Nephron progenitor cell (in vitro differentiated cells): ENCODE measurements around the gene OR10J4.

ENCODE experiments used
- DNase-seq: peaks from one replicate; pipeline ENCODE4 v3.0.0; 2021
- H3K27ac Mint-ChIP-seq: 2 replicates; pipeline ENCODE4 v1.8.0; 2021; ENCODE audit warnings: mild to moderate bottlenecking, moderate library complexity, mixed read lengths
- H3K27me3 Mint-ChIP-seq: 2 replicates; pipeline ENCODE4 v1.8.0; 2021; ENCODE audit warnings: mild to moderate bottlenecking, low read depth, mixed read lengths; ENCODE audit not compliant: poor library complexity
- H3K36me3 Mint-ChIP-seq: 2 replicates; pipeline ENCODE4 v1.8.0; 2021; ENCODE audit warnings: low read depth, mixed read lengths
- H3K4me1 Mint-ChIP-seq: 2 replicates; pipeline ENCODE4 v1.8.0; 2021; ENCODE audit warnings: mixed read lengths
- H3K4me3 Mint-ChIP-seq: 2 replicates; pipeline ENCODE4 v1.8.0; 2021; ENCODE audit warnings: mild to moderate bottlenecking, moderate library complexity, mixed read lengths
- H3K9me3 Mint-ChIP-seq: 2 replicates; pipeline ENCODE4 v1.8.0; 2021; ENCODE audit warnings: mild to moderate bottlenecking, moderate library complexity, mixed read lengths
- CTCF ChIP-seq: fragments of 200-600 bp; sonication (generic); IDR thresholded peaks from 2 replicates; pipeline ENCODE4 v1.5.0; 2021; ENCODE audit warnings: antibody characterized with exemption

Gene OR10J4

DNA sequence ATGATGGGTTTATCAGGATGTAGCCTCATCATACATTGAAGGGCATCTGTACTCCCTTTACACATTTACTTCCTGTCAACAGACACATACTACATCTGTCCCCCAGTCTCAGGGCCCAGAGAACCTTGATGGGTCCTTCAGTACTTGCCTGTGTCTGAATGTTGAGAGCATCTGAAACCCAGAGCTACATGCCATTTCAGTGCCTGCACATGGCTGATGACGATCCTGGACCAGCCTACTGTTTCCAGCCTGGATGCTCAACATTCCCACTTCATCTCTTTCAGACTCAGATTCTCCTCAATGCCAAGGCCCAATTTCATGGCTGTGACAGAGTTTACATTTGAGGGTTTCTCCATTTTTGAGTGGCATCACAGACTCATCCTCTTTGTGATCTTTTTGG is at the start of gene OR10J4:
Gene OR10J4, plus strand, starts transcription at position 301 of the 400 bp plus-strand sequence.
- peaks cover 9% of the 10 kb centered on the region for H3K27me3 Mint-ChIP-seq
- no peaks in the 10 kb centered on the region for H3K4me1 Mint-ChIP-seq
- DNase-seq, result no peak
- H3K9me3 Mint-ChIP-seq, result peaks cover 31% of the 10 kb centered on the region
- no peaks in the 10 kb centered on the region for H3K36me3 Mint-ChIP-seq
- TF ChIP-seq CTCF, result no peak
- no peak within 1 kb of the TSS for H3K27ac Mint-ChIP-seq
- no peak within 1 kb of the TSS for H3K4me3 Mint-ChIP-seq

- H3K27me3 Mint-ChIP-seq, result peaks cover 4% of the 10 kb centered on the region
- peaks cover 35% of the 10 kb centered on the region for H3K9me3 Mint-ChIP-seq
- H3K4me3 Mint-ChIP-seq, result no peak overlapping the region
- no peaks in the 10 kb centered on the region for H3K4me1 Mint-ChIP-seq
- no peak for TF ChIP-seq CTCF
- H3K27ac Mint-ChIP-seq, result no peak overlapping the region
- H3K36me3 Mint-ChIP-seq, result no peaks in the 10 kb centered on the region
- no peak for DNase-seq
Measured at GRCh38 chr1:159406821-159407220, 25.2 kb upstream of the OR10J4 start.

- H3K27me3 Mint-ChIP-seq, result no peaks in the 10 kb centered on the region
- H3K4me1 Mint-ChIP-seq, result no peaks in the 10 kb centered on the region
- no peak overlapping the region for H3K4me3 Mint-ChIP-seq
- no peak for DNase-seq
- H3K36me3 Mint-ChIP-seq, result no peaks in the 10 kb centered on the region
- no peak for TF ChIP-seq CTCF
- H3K27ac Mint-ChIP-seq, result no peak overlapping the region
- H3K9me3 Mint-ChIP-seq, result peaks cover 32% of the 10 kb centered on the region
Measured at GRCh38 chr1:159408862-159409400, 23.1 kb upstream of the OR10J4 start.

GRCh38 chr1:159421821-159422220 is 10.2 kb upstream of the OR10J4 start:
- no peaks in the 10 kb centered on the region for H3K4me1 Mint-ChIP-seq
- no peak for DNase-seq
- H3K27me3 Mint-ChIP-seq, result peaks cover 8% of the 10 kb centered on the region
- no peak overlapping the region for H3K4me3 Mint-ChIP-seq
- no peaks in the 10 kb centered on the region for H3K36me3 Mint-ChIP-seq
- no peak overlapping the region for H3K27ac Mint-ChIP-seq
- TF ChIP-seq CTCF, result no peak
- H3K9me3 Mint-ChIP-seq, result peaks cover 44% of the 10 kb centered on the region

- Mint-ChIP-seq H3K36me3 (no peaks in the 10 kb centered on the region), H3K9me3 (peaks cover 27% of the 10 kb centered on the region), H3K27me3 (peaks cover 11% of the 10 kb centered on the region), H3K27ac (no peak overlapping the region), H3K4me1 (no peaks in the 10 kb centered on the region), H3K4me3 (no peak overlapping the region)
- no peak for DNase-seq
- TF ChIP-seq CTCF, result no peak
Measured at GRCh38 chr1:159428536-159428935, 3.5 kb upstream of the OR10J4 start.

DNA sequence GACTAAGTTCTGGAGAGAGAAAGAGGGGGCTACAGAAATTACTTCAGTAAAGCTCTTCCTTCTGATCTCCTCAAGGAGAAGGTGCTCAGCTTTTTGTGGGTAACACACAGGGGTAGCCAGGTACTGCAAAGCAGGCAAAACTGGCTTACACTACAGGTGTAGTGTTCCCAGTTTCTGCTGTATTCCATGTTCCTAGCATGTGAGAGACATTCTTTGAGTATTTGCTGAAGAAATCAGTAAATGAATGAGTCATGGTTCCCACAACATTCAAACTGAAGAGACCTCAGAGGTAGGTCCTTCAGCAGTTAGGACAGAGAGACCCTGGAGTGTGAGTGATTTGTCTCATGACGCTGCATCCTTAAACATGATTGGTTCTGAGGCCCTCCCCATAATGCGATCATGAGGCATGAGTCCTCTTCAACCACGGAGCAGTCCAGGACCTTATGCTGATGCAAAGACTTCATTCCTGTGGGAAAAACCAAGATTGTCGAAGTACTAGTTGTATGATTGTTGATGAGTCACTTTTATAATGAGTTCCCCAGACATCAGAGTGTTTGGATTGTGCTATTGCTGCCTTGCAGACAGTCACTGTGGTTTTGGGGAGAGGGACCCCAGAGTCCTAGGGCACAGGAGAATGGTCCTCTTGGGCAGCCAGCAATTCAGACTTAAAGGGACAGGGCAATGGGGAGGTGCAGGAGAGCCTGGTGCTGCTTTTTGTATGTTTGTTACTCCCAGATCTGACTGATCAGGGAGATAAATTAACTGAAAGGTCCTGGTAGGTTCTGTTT is 2.7 kb upstream of the OR10J4 start:
- Mint-ChIP-seq H3K4me3 (no peak overlapping the region), H3K9me3 (peaks cover 27% of the 10 kb centered on the region), H3K4me1 (no peaks in the 10 kb centered on the region), H3K36me3 (no peaks in the 10 kb centered on the region), H3K27ac (no peak overlapping the region), H3K27me3 (peaks cover 11% of the 10 kb centered on the region)
- DNase-seq, result no peak
- no peak for TF ChIP-seq CTCF
